NCI-H128 (cell line): ENCODE results near the gene KIAA1217.
"Not testable (repeated sequence)": the region's sequence is repeated elsewhere in the genome, so short reads cannot be mapped to it uniquely, and the experiment has no call there.

Source experiments
- DNase-seq: peaks from one replicate; lab custom pipeline; 2025; ENCODE audit not compliant: unreplicated experiment; lab: John Stamatoyannopoulos, UW

KIAA1217 gene

DNA sequence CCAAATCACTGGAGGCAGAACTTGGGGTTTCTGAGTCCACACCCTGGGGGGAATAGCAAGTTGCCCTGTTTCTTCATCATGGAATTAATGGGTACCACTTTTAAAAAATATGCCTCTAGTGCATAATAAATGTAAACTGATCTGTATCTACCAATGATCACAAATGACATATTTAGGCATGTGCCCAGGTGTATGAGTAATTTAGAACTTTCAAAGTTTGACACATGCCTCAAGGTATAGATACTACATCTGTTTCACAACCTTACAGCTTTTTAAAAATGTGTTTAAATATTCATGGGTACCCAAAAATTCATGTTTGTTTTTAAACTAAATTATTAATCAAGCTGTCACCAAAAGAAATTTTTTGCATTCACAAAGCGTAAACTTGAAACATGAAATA is 226.0 kb downstream of the KIAA1217 start:
- no peak for DNase-seq

DNA sequence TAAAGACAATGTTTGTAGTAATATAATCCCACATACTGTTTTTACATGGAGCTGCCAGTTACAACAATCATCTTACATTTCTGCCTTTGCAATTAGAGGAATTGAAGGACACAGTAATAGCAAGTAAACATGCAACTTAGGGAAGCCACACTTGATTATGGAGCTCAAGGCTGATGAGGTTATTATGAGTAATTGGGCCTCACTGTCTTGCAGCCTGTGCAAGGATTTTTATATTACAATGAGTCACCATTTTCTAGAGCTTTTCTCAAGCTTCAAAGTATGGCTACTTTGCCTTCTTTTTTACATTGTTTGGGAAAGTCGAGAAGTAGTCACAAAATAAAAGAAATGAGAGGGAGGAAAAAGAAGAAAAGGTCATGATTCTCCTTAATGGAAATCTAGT is 226.4 kb downstream of the KIAA1217 start:
- no peak for DNase-seq

DNA sequence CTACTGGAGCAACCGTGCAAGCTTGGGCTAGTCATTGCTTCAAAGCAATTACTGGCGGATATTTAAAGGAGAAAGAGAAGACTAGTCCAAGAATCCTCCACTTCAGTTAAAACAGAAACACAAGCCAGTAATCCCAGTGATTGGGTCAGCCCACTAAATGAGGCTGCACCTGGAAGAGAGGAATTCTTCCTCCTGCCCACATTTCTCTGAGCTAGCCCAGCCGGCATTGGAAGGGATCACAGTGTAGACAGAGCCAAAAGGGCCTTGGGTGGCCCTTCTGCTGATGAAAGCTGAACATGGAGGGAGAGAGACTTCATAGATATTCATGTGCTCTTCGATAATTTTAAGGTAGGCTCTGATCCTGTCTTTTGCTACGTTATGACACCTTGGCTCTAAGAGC is 228.4 kb downstream of the KIAA1217 start:
- DNase-seq, result no peak

DNA sequence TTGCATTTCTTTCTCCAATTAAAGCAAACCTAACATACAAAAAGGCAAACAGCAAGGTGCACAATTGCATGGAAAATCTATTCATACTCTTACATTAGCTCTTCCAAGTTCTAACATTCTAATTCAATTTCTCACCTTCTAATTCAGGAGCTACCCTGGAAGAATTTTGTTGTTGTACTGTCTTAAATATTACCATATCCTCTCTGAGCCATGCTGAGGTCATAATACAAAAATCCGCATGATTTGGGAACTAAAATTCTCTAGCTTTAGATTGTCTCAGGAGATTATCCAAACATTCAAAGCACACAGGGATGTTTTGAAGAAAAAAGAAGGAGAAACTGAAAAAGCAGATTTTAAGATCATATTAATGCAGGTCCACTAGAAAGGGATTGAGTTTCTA is 229.9 kb downstream of the KIAA1217 start:
- DNase-seq, result no peak

DNA sequence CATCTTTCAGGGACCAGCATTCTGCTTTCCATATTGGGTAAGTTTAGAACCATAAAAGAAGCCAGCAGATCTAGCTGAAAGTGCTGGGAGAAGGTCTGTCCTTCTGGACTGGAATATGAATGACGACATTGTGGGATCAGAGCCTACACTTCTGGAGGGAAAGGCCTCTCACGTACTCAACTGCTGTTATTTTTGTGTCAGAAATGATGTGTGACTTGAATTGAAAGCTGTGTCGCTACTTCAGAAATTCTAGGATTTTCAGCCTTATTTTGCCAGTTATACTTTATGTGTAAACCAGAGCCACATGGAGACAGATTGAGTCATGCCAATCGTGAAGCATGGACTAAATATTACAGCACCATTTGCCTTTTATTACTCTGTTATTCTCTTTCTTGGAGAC is 231.0 kb downstream of the KIAA1217 start:
- no peak for DNase-seq

DNA sequence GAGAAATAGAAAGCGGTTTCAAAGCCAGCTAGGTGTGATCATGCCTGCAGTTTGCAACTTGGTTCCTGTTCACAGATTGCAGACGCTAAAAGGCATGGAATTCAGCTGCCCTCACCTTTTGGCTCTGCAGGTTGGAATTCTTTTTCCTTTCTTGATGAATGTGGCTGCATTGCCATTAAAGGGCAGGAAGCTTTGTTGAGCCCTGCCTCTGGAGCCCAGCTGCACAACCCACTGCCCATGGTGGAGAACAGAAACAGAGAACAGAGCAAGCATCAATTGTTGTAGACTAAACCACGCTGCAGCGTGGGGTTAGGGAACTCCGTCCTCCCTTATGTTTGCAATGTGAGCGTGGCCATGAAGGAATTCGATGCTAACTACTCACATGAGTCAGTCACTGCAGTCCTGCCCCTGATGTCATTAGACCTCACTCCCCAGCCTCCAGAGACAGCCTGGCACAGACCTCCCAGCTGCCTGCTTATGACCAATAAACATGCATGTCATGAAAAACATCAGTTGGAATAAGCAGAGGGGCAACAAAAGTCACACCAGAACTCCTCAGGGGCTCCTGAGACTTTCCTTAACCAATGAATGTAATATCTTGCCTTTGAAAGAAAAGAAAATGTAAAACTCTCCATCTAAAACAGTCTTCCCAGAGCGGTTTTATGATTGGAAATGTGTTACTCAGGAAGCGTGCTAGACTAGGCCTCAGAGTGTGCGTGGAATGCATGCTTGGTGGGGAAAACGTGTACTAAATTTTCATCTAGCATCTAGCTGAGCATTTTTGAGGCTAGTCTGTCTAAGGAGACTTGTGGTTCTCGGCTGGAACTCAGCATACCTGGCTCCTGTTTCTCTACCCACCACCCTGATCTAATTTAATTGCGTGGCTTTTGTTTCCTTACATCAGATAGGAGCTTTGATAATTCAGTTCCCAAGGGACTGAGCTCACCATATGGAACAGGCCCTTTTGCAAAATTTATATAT is 232.2 kb downstream of the KIAA1217 start:
- DNase-seq, result no peak

DNA sequence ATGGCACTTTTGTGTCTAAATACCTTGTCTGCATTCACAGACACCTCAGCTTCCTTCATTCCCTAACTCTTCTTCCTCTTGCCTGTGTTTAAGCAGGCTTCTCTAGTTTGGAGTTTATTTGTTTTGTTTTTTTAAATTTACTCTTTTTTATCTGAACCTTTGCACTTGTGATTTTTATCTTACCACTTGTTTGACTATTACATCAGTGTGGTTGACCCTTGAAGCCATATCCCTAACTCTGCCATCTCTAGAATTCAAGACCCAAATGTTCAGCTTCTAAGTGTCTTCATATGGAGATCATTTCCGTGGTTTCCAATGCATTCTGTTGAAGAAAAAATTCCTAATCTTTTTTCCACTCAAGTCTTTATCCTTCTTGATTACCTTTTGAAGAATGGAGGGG is 233.3 kb downstream of the KIAA1217 start:
- no peak for DNase-seq

DNA sequence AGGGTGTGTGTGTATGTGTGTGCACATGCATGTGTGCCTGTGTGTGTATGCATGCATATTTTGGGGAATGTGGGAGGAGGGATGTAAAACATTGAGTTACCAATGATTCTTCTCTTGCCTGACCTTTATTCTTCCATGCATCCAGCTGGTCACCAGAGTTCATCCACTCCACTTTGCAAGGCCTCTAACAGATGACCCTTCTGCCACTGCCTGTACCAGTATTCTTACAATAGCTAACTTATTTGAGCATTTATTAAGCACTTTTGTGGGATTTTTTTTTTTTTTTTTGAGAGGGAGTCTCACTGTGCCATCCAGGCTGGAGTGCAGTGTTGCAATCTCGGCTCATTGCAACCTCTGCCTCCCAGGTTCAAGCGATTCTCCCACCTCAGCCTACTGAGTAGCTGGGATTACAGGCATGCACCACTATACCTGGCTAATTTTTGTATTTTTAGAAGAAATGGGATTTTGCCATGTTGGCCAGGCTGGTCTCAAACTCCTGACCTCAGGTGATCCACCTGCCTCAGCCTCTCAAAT is 233.8 kb downstream of the KIAA1217 start:
- DNase-seq, result not testable (repeated sequence)

DNA sequence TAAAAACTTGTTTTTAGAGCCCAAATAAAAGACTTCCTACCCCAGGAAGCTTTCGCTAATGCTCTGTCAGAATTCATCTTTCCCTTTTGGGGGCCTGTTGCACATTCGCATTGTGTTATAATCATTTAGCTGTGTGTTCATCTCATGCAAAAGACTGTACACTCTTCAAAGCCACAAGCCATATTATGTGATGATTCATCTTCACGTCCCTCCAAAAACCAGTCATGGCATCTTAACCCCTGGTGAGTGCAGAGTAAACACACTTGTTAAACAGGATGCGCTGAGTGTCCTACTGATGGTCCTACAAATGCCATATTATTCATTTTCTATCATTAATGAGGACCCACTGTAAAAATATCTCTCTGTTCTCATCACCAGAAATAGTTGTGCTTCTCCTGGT is 235.4 kb downstream of the KIAA1217 start:
- no peak for DNase-seq

DNA sequence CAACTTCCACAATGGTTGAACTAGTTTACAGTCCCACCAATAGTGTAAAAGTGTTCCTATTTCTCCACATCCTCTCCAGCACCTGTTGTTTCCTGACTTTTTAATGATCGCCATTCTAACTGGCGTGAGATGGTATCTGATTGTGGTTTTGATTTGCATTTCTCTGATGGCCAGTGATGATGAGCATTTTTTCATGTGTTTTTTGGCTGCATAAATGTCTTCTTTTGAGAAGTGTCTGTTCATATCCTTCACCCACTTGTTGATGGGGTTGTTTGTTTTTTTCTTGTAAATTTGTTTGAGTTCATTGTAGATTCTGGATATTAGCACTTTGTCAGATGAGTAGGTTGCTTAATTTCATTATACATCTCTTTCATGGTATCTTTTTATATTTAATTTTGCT is 237.0 kb downstream of the KIAA1217 start:
- not testable (repeated sequence) for DNase-seq

DNA sequence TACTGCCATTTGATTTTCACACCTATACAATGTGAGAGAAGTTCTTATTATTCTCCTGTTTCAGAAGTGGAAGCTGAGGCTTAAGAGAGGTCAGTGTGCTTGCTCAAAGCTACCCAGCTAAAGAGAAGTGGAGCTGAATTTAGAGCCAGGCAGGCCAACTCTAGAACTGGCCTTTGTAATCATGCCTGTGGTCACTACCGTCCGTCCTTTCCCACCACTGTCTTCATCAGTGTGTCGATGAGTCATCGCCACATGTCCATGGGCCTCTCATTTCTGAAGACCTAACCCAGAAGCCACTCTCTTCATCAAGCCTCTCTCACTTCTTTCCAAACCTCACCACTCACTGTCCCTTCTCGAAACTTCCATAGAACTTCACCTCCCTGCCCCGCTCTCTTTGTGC is 237.8 kb downstream of the KIAA1217 start:
- DNase-seq, result no peak

DNA sequence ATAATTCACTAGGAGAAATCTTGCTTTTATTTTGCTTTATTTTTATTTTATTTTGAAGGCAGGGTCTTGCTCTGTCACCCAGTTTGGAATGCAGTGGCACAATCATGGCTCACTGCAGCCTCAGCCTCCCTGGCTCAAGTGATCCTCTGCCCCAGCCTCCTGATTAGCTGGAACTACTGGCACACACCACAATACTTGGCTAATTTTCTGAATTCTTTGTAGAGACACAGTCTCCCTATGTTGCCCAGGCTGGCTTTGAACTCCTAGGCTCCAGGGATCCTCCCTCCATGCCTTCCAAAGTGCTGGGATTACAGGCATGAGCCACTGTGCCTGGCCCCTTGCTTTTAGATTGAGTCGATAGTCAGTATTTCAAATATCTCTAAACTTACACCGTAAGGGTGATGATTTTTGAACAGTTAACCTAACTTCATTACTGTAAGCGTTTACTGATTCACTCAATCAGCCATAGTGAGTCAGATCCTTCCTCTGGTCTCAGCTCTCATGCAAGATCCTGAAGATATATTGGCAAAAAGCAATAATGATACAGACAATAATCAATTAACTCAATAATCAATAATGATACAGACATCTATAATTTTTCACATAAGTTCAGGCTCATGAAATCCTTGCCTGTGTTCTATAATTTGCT is 239.5 kb downstream of the KIAA1217 start:
- no peak for DNase-seq

DNA sequence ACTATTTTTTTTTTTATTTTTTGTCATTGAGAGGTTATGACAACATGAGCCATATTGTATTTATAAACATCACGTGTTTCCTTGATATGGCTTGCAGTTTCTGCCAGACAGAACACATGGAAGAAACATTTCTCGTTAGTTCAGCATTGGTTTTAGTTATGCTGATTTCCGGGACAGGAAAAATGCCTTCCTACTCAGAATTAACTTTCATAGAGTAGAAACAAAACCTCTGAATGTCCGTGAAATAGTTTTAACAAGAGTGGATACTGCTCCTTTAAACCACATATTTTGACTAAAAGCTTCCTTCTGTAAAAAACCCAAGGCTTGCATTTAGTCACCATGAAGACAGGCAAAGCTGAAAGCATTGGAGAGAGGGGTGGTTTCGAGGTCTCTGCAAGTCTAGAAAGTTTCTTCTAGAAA is 240.4 kb downstream of the KIAA1217 start:
- DNase-seq, result no peak

DNA sequence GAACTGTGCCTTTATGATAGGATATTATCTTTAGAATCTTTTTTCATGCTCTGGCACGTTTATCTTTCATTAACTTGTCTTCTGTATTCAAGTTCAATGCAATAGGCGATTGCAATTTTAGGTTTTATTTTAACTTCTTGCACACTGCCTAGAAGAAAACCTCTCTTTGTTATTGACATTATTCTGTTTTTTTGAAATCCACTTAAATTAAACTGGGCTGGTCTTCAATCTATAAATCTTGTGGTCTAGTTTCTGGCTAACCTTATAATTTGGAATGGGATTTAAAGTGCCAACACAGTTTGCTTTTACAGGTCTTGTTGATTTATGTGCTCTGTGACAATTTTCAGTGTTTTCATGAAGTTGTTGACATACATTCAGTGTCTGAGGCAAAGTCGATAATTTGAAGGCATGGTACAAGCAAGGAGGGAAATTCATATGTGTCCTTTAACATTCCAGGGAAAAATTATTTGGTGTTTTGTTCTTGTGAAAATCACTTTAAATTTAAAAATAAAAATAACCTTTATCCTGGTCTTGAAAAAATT is 240.9 kb downstream of the KIAA1217 start:
- no peak for DNase-seq

DNA sequence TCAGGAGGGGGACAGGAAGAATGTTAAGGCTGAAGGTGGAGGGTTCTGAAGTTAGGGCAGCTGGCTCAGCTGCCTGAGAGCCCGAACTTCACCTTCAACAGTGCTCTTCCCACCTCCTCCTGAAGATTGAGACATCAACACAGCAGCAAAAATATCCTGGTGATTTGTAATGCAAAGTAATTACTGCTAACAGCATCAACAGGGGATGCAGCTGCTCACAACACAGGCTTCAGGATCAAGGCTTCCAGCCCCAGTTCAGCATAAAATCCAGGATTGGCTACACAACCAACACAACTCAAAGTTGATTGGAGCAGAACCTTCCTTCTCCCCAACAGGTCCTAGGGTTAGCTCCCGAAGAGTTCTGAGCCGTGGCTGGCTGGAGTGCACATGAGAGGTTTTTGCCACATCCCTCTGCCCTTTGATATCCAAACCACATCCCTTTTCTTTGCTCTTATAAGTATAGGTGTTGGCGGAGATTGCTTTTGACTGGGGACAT is 242.4 kb downstream of the KIAA1217 start:
- DNase-seq, result no peak

DNA sequence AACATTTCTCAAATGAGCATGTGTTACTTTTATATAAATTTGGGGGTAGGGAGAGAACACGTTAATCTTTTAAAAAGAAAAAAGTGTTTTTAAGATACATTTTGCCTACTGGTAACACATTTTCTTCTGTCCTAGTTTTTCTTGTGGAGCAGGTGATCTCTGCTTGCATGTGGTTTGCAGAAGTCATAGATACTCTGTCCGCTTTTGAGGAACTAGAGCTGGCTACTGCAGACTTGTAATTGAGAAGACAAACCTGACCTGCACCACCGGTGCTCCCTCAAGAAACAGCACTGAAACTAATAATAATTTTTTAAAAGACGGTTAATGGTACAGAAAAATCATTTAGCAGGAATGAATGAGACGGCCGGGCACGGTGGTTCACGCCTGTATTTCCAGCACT is 243.1 kb downstream of the KIAA1217 start:
- no peak for DNase-seq

DNA sequence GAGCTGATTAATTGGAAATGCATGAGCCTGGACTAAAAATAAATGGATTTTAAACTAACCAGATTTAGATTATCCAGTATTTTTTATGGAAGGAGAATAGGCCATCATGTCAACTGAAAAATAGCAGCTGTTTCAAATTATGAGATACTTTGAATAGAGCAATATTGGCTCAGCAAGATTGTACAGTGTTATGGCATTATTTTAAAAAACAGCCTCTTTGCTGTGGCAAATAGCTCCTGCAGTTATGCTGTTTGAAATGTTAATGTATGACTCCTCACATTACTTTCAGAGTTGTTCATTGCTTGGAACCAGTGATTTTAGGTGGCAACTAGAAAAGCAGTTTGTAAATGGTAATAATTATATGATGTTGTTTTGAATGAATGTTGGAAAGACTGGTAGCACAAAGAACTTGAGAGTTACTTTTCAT is 244.5 kb downstream of the KIAA1217 start:
- DNase-seq, result no peak

DNA sequence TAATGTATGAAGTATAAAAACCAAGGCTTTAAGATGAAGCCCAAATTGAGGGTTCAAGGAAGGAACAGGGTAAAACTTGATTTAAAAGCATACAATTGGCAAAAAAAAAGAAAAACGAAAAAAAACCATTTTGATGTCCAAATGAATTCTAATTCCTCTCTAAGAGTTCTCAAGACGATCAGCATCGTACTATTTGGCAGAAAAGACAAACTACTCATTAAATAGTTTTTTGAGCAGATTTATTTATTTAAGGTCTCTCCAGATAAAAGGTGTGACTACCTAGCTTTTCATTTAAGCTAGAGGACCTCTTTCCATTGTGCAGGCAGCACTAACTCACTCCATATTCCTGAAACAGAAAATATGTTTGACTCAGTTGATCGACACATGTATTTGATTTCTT is 245.0 kb downstream of the KIAA1217 start:
- DNase-seq, result no peak

DNA sequence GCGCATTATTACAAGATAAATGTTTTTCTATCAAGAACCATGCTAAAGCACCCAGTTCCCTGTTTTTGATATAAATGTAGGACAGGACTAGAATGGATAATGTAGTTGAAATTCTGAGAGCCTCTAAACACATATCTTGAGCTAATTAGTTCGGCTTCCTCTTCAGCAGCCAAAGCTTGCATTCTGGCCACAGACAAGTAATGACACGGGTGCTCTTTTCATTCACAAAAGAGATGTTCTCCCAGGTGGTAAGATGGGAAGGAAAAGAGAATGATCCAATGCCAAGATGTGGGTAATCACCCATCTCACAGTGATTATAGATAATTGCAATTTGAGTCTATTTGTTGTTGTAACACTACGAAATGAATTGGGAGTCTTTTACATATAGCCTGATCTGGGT is 246.5 kb downstream of the KIAA1217 start:
- DNase-seq, result no peak

DNA sequence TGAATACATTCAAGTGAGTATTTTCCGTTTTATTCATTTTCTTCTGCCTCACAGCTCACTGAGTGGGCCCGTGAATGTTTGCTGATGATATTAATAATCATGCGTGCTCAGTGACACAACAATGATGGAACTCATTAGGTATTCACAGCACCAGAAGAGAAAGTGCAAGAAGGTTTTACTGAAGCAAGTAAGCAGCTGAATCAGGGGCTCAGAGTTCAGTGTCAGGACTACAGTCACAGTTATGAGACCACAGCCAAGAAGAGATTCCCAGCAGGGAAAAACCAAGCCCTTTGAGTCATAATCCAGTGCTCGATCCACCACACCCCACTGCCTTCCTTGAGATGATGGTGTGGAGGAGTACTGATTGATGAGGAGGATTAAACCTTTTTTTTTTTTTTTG is 247.4 kb downstream of the KIAA1217 start:
- no peak for DNase-seq

DNA sequence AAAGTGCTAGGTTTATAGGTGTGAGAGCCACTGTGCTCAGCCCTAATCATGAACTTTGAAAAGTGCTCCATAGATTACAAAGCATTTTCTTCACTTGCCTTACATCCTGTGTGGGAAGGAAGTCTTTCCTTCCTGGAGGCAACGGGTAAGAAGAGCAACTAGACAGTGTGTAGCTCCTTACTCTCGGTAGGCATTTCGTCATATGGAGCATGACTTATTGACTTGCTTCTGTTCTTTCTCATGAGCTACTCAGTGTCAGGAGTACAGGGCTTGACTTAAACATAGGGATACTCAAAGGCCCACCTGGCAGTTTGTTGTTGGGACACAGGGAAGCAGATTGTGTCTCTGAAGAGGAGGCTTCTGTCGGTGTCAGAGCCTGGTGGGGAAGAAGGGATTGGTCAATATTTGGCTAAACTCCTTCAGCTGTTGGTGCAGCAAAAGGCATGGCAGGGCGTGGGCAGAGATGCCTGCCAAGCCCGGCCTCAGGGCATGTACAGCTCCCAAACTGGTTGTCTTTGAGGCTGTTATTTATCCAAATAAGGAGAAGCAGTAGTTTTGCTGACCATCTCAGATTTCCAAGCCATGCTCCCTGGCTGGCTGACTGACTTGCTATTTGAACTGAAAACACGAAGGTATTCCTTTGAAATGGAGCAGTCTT is 248.9 kb downstream of the KIAA1217 start:
- DNase-seq, result no peak
